ENCODE results near the gene TXNRD3. TPM values are rescaled to one million over a fixed set of nuclear protein-coding genes. Genes with fewer than 3 reads are reported as not detected.

The TXNRD3 gene
- total and polyA plus RNA-seq, 2 experiments from 2014 or later, result 8.7 to 11.7 TPM

DNA sequence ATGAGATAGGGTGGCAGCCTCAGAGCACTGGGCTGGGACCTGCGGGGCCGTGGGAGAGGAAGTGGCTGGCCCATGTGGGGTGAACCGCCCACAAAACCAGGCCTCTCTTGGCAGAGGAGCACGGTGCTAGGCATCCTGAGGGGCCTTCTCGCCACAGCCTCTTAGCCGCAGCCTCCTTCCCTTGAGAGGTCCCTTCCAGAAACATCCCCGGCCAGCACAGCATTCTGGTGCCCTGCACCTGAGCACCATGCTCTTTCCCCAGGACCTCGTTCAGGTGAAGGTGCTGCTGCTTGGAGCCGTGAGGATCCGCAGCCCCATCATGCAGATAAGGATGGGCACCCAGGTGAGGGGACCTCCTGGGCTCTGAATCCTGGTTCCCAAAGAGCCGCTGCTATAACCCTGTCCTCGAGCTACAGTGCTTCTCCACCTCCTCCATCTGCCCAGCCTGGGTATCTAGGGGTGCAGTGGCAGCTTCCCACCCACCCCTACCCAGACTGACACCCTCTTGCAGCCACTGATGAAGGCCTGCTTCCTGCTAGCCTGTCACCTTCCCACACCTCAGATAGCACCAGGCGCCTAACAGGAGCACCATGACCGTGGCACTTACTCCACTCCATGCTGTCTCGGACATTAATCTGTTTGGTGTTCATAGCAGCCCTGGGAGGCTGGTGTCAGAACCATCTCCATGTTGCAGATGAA lies 11.2 kb upstream of the TXNRD3 start:
- Histone ChIP-seq H3K4me1 (ENCODE audit: low read depth) (no peaks in the 10 kb centered on the region), H3K4me3 (no peak overlapping the region), H3K27me3 (peaks cover 21% of the 10 kb centered on the region), H3K27ac (no peak overlapping the region), H3K36me3 (no peaks in the 10 kb centered on the region), H3K9me3 (ENCODE audit: low read depth) (no peaks in the 10 kb centered on the region)
- TF ChIP-seq, protein P1, sequence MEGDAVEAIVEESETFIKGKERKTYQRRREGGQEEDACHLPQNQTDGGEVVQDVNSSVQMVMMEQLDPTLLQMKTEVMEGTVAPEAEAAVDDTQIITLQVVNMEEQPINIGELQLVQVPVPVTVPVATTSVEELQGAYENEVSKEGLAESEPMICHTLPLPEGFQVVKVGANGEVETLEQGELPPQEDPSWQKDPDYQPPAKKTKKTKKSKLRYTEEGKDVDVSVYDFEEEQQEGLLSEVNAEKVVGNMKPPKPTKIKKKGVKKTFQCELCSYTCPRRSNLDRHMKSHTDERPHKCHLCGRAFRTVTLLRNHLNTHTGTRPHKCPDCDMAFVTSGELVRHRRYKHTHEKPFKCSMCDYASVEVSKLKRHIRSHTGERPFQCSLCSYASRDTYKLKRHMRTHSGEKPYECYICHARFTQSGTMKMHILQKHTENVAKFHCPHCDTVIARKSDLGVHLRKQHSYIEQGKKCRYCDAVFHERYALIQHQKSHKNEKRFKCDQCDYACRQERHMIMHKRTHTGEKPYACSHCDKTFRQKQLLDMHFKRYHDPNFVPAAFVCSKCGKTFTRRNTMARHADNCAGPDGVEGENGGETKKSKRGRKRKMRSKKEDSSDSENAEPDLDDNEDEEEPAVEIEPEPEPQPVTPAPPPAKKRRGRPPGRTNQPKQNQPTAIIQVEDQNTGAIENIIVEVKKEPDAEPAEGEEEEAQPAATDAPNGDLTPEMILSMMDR (IDR thresholded peaks at IDR 0.05; ENCODE audit: low read depth, low read length), result no peak
- no peak for DNase-seq (ENCODE audit: low read depth in 1 of 2, low spot score in 1 of 2)

DNA sequence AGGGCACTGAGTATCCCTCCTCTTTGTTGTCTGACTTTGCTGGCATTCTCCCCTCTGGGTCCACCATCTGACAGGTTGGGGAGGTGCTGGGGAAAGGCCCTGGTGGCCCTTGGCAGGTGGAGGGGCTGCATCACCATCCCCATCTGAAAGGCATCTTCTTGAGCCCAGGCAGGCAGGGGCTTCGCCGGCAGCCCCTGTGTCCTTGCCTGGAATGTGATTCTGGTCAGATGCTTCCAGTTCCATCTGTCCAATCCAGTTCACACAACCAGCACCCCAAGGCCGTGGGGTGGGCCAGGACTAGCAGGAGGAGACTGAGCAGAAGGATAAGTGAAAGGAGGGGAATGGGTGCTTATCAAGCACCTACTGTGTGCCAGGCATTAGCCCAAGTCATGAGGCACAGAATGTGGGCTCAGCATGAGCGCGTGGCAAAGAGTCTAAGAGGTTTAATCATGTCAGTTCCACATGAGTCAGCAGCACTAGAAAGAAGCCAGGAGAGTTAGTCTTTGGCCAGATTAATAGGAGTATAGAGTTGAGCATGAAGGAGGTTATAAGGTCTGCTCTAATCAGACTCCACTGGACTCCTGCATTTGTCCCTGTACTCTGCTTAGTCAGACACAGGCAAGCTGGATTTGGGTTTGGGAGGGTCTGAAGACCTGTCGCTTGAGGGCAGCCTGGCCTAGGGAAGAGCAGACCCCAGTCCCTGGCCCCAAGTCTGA lies 10.5 kb upstream of the TXNRD3 start:
- Histone ChIP-seq H3K27me3 (peaks cover 28% of the 10 kb centered on the region), H3K4me3 (no peak overlapping the region), H3K27ac (no peak overlapping the region), H3K4me1 (ENCODE audit: low read depth) (no peaks in the 10 kb centered on the region), H3K36me3 (no peaks in the 10 kb centered on the region), H3K9me3 (ENCODE audit: low read depth) (no peaks in the 10 kb centered on the region)
- no peak for DNase-seq (ENCODE audit: low read depth in 1 of 2, low spot score in 1 of 2)
- TF ChIP-seq, protein P1 (IDR thresholded peaks at IDR 0.05; ENCODE audit: low read depth, low read length), result no peak

DNA sequence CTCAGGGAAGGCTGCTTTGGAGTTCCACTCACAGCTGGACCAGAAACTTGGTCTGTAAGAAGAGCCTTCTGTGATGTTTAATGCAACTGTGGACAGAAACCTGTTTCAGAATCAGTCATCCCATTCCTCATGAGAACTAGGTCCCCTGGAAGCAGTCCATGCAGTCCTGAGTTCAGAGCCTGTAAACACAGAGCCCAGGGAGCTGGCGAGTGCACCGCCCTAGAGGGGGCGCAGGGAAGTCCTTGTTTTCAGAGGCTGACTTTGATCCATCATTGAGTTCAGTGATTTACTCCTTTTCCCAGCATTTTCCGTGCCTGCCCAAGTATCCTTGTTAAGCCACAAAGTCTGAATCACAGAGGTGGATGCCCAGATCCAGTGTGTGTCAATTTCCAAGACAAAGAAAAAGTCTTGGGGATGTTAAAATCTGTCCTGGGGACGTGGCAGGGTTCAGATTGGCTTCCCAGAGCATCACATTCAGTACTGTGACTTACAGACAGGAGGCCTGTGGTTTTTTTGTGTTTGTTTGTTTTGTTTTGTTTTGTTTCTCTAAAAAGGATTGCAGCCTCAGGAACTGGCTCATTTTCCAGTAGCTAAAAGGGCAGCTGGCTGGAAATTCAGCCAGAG lies 9.8 kb upstream of the TXNRD3 start:
- no peak overlapping the region for H3K27ac ChIP-seq
- DNase-seq (ENCODE audit: low read depth in 1 of 2, low spot score in 1 of 2), result no peak
- H3K27me3 ChIP-seq, result peaks cover 35% of the 10 kb centered on the region
- TF ChIP-seq, protein P1 (IDR thresholded peaks at IDR 0.05; ENCODE audit: low read depth, low read length), result no peak
- no peak overlapping the region for H3K4me3 ChIP-seq
- H3K4me1 ChIP-seq (ENCODE audit: low read depth), result no peaks in the 10 kb centered on the region
- H3K36me3 ChIP-seq, result no peaks in the 10 kb centered on the region
- H3K9me3 ChIP-seq (ENCODE audit: low read depth), result no peaks in the 10 kb centered on the region

DNA sequence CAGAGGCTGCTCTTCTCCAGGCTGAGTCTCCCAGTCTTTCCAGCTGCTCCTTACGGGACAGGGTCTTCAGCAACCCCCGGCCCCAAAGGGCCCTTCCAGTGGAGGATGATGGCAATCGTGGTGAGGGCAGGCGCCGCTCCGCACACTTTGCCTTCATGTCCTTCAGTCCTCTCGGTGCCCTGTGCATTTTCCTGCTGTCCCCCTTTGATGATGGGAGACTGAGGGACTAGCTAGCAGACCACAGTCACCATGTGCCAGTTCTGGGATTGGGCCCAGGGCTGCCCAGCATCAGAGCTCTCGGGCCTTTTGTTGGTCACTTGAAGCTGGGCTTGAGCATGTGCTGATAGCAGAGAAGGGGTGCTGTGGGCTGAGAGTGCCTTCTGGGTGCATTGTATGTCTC lies 8.8 kb upstream of the TXNRD3 start:
- Histone ChIP-seq H3K4me1 (ENCODE audit: low read depth) (no peaks in the 10 kb centered on the region), H3K27me3 (peaks cover 39% of the 10 kb centered on the region)

DNA sequence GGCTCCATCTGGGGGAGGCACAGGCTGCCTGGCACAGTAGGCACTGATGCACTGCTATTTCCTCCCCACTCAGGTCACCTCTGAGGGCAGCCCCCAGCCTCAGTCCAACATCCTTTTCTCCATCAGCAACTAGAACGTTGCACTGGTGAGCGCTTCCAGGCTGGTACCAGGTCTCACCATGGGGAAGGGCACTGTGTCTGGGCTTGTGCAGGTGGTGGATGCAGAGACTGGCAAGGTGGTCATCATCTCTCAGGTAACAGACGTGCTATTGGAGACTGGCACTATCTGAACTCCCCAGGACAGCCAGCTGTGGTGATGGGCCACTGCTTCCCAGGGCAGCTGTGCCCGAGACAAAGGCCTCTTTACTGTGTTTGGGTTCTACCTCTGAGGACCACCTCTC lies 8.3 kb upstream of the TXNRD3 start:
- TF ChIP-seq, protein P1 (IDR thresholded peaks at IDR 0.05; ENCODE audit: low read depth, low read length), result no peak
- DNase-seq (ENCODE audit: low read depth in 1 of 2, low spot score in 1 of 2), result no peak
- Histone ChIP-seq H3K9me3 (ENCODE audit: low read depth) (no peaks in the 10 kb centered on the region), H3K27ac (no peak overlapping the region), H3K27me3 (peaks cover 41% of the 10 kb centered on the region), H3K4me3 (no peak overlapping the region), H3K36me3 (no peaks in the 10 kb centered on the region), H3K4me1 (ENCODE audit: low read depth) (no peaks in the 10 kb centered on the region)

More for the DNA sequence above, 8.8 kb upstream of the TXNRD3 start:
- no peak overlapping the region for H3K4me3 ChIP-seq
- H3K9me3 ChIP-seq (ENCODE audit: low read depth), result no peaks in the 10 kb centered on the region
- TF ChIP-seq, protein P1 (IDR thresholded peaks at IDR 0.05; ENCODE audit: low read depth, low read length), result no peak
- no peak for DNase-seq (ENCODE audit: low read depth in 1 of 2, low spot score in 1 of 2)
- no peak overlapping the region for H3K27ac ChIP-seq
- H3K36me3 ChIP-seq, result no peaks in the 10 kb centered on the region

Measured in cardiac muscle cell (in vitro differentiated cells and primary cell).